ENCODE results near the gene ICA1. TPM values are rescaled to one million over a fixed set of nuclear protein-coding genes. Genes with fewer than 3 reads are reported as not detected.
"Not testable (repeated sequence)": the region's sequence is repeated elsewhere in the genome, so short reads cannot be mapped to it uniquely, and the experiment has no call there.

ICA1 gene
- total and polyA plus RNA-seq, 4 donors = 15.5 to 41.2 (median 30.5) TPM

DNA sequence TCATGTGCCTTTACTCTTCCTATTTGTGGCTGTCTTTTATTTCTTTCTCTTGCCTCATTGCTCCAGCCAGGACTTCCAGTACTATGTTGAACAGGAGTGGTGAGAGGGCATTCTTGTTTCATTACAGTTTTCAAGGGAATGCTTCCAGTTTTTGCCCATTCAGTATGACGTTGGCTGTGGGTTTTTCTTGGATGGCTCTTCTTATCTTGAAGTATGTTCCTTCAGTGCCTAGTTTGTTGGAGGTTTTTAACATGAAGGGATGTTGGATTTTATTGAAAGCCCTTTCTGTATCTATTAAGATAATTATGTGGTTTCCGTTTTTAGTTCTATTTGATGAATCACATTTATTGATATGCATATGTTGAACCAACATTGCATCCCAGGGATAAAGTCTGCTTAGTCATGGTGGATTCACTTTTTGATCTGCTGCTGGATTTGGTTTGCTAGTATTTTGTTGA is 196.6 kb downstream of the ICA1 start:
- no peak for DNase-seq (ENCODE audit: low read depth in 4 of 6, low spot score in 6 of 6)
- Histone ChIP-seq H3K27ac (ENCODE audit: low read depth, low read length) (no peak overlapping the region), H3K36me3 (ENCODE audit: control insufficient read depth, insufficient read depth, low read length) (peaks cover 14% of the 10 kb centered on the region), H3K9me3 (ENCODE audit: control insufficient read depth, insufficient read depth, low read length) (no peaks in the 10 kb centered on the region), H3K4me3 (ENCODE audit: low read depth, low read length) (no peak overlapping the region), H3K27me3 (ENCODE audit: control insufficient read depth, insufficient read depth, low read length) (no peaks in the 10 kb centered on the region), H3K4me1 (ENCODE audit: control insufficient read depth, insufficient read depth, low read length) (peaks cover 7% of the 10 kb centered on the region)
- WGBS (ENCODE audit: insufficient coverage) = no CpG with 5 or more reads among the region's 2 CpGs

DNA sequence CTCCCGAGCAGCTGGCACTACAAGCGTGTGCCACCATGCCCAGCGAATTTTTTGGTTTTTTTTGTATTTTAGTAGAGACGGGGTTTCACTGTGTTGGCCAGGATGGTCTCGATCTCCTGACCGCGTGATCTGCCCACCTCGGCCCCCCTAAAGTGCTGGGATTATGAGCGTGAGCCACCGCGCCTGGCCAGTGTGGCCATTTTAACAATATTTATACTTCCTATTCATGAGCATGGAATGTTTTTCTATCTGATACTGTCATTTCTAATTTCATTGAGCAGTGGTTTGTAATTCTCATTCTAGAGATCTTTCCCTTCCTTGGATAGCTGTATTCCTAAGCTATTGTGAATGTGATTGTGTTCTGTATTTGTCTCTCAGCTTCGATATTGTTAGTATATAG is 197.1 kb downstream of the ICA1 start:
- H3K27ac ChIP-seq (ENCODE audit: low read depth, low read length) = no peak overlapping the region
- H3K9me3 ChIP-seq (ENCODE audit: control insufficient read depth, insufficient read depth, low read length) = no peaks in the 10 kb centered on the region
- H3K36me3 ChIP-seq (ENCODE audit: control insufficient read depth, insufficient read depth, low read length) = peaks cover 14% of the 10 kb centered on the region
- H3K27me3 ChIP-seq (ENCODE audit: control insufficient read depth, insufficient read depth, low read length) = no peaks in the 10 kb centered on the region
- DNase-seq (ENCODE audit: low read depth in 4 of 6, low spot score in 6 of 6) = no peak
- peaks cover 7% of the 10 kb centered on the region for H3K4me1 ChIP-seq (ENCODE audit: control insufficient read depth, insufficient read depth, low read length)
- 100% methylated on average over 1 of the region's 12 CpGs for WGBS (ENCODE audit: insufficient coverage)
- H3K4me3 ChIP-seq (ENCODE audit: low read depth, low read length) = no peak overlapping the region

GRCh38 chr7:8063706-8064297 is 198.2 kb downstream of the ICA1 start:
- no peaks in the 10 kb centered on the region for H3K27me3 ChIP-seq (ENCODE audit: control insufficient read depth, insufficient read depth, low read length)
- H3K9me3 ChIP-seq (ENCODE audit: control insufficient read depth, insufficient read depth, low read length) = no peaks in the 10 kb centered on the region
- H3K4me1 ChIP-seq (ENCODE audit: control insufficient read depth, insufficient read depth, low read length) = peaks cover 1% of the 10 kb centered on the region
- no peak for DNase-seq (ENCODE audit: low read depth in 4 of 6, low spot score in 6 of 6)
- H3K36me3 ChIP-seq (ENCODE audit: control insufficient read depth, insufficient read depth, low read length) = peaks cover 11% of the 10 kb centered on the region
- no peak overlapping the region for H3K27ac ChIP-seq (ENCODE audit: low read depth, low read length)
- no peak overlapping the region for H3K4me3 ChIP-seq (ENCODE audit: low read depth, low read length)

DNA sequence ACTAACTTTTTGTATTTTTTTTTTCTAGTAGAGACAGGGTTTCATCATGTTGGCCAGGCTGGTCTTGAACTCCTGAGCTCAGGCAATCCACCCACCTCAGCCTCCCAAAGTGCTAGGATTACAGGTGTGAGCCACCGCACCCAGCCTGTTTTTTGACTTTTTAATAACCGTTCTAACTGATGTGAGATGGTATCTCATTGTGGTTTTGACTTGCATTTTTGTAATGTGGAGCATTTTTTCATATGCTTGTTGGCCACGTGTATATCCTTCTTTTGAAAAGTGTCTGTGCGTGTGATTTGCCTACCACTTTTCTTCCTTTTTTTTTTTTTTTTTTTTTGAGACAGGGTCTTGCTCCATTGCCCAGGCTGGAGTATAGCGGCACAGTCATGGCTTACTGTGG is 198.7 kb downstream of the ICA1 start:
- WGBS (ENCODE audit: insufficient coverage) = 100% methylated on average over 1 of the region's 5 CpGs
- not testable (repeated sequence) for H3K9me3 ChIP-seq (ENCODE audit: control insufficient read depth, insufficient read depth, low read length); H3K27me3 ChIP-seq (ENCODE audit: control insufficient read depth, insufficient read depth, low read length); H3K27ac ChIP-seq (ENCODE audit: low read depth, low read length); H3K4me3 ChIP-seq (ENCODE audit: low read depth, low read length); DNase-seq (ENCODE audit: low read depth in 4 of 6, low spot score in 6 of 6); H3K4me1 ChIP-seq (ENCODE audit: control insufficient read depth, insufficient read depth, low read length)
- peaks cover 11% of the 10 kb centered on the region for H3K36me3 ChIP-seq (ENCODE audit: control insufficient read depth, insufficient read depth, low read length)

Small RNA genes within 50 kb of the gene (small RNA-seq; reads per million reads assigned to genes)
- not detected for gene AC007009.1 (ENCODE audit: low replicate concordance)

Other genes with a start within 250 kb of the ICA1 start
- 10 to 100 TPM; 17.1 to 60.7 TPM for gene NXPH1, start 171.4 kb upstream of the ICA1 start, total RNA-seq
- 10 to 100 TPM; 56.3 to 71.3 TPM for gene NXPH1, start 171.4 kb upstream of the ICA1 start, polyA plus RNA-seq (ENCODE audit: insufficient read length in 2 of 2)

All from spinal cord (tissue), 10 donors.